Esophagus muscularis mucosa (tissue), 3 donors: ENCODE results near the gene PTGIS.

Experiments used
- POLR2AphosphoS5 ChIP-seq, 2 donors: sonication (generic); formaldehyde crosslinking; IDR thresholded peaks; one replicate each; pipeline ENCODE4 v1.6.1; 2017; ENCODE audit warnings: antibody characterized with exemption in 2 of 2
- TF ChIP-seq, protein P1 (sequence below), 3 experiments: fragments of 200-600 bp in 2 of 3; fragments of 450-650 bp in 1 of 3; sonication (generic) in 2 of 3; IDR thresholded peaks; one replicate each; pipeline ENCODE4 v1.5.1; 2017 to 2019; ENCODE audit warnings: antibody characterized with exemption in 3 of 3, mild to moderate bottlenecking in 2 of 3, moderate library complexity in 1 of 3

DNA sequence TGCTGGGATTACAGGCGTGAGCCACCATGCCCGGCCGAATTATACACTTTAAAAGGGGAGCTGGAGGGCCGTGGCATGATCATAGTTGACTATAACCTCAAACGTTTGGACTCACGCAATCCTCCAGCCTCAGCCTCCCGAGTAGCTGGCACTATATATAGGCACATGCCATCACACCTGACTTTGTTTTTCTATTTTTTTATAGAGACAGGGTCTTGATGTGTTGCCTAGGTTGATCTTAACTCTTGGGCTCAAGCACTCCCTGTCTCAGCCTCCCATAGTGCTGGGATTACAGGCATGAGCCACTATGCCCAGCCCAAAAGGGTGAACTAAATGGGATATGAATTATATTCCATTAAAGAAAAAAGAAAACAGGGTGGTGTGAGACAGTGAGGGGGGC is 7.8 kb downstream of the PTGIS start:
- TF ChIP-seq, protein P1, sequence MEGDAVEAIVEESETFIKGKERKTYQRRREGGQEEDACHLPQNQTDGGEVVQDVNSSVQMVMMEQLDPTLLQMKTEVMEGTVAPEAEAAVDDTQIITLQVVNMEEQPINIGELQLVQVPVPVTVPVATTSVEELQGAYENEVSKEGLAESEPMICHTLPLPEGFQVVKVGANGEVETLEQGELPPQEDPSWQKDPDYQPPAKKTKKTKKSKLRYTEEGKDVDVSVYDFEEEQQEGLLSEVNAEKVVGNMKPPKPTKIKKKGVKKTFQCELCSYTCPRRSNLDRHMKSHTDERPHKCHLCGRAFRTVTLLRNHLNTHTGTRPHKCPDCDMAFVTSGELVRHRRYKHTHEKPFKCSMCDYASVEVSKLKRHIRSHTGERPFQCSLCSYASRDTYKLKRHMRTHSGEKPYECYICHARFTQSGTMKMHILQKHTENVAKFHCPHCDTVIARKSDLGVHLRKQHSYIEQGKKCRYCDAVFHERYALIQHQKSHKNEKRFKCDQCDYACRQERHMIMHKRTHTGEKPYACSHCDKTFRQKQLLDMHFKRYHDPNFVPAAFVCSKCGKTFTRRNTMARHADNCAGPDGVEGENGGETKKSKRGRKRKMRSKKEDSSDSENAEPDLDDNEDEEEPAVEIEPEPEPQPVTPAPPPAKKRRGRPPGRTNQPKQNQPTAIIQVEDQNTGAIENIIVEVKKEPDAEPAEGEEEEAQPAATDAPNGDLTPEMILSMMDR (IDR thresholded peaks at IDR 0.05), result no peak
- no peak for TF ChIP-seq POLR2AphosphoS5 (IDR thresholded peaks at IDR 0.05)
